Glutamatergic neuron (in vitro differentiated cells): ENCODE results near the gene MS4A4A. TPM values are rescaled to one million over a fixed set of nuclear protein-coding genes. Genes with fewer than 3 reads are reported as not detected.

ENCODE experiments used
- DNase-seq: peaks from one replicate; pipeline ENCODE4 v3.0.0; 2022
- H3K27ac Mint-ChIP-seq: one replicate; pipeline ENCODE4 v1.8.0; 2020; ENCODE audit warnings: mild to moderate bottlenecking, mixed read lengths, inconsistent platforms; ENCODE audit not compliant: unreplicated experiment
- H3K27me3 Mint-ChIP-seq: one replicate; pipeline ENCODE4 v1.8.0; 2020; ENCODE audit warnings: mild to moderate bottlenecking, moderate library complexity, mixed read lengths, inconsistent platforms; ENCODE audit not compliant: unreplicated experiment
- H3K36me3 Mint-ChIP-seq: one replicate; pipeline ENCODE4 v1.8.0; 2020; ENCODE audit warnings: mild to moderate bottlenecking, mixed read lengths, inconsistent platforms; ENCODE audit not compliant: unreplicated experiment
- H3K4me1 Mint-ChIP-seq: one replicate; pipeline ENCODE4 v1.8.0; 2020; ENCODE audit warnings: mild to moderate bottlenecking, low read depth, mixed read lengths, inconsistent platforms; ENCODE audit not compliant: unreplicated experiment
- H3K4me3 Mint-ChIP-seq: one replicate; pipeline ENCODE4 v1.8.0; 2020; ENCODE audit warnings: mild to moderate bottlenecking, mixed read lengths, inconsistent platforms; ENCODE audit not compliant: unreplicated experiment
- H3K9me3 Mint-ChIP-seq: one replicate; pipeline ENCODE4 v1.8.0; 2020; ENCODE audit warnings: mild to moderate bottlenecking, moderate library complexity, mixed read lengths, inconsistent platforms; ENCODE audit not compliant: unreplicated experiment
- CTCF ChIP-seq: fragments of 200-600 bp; sonication (generic); IDR thresholded peaks from one replicate; pipeline ENCODE4 v1.5.0; 2021; ENCODE audit not compliant: partially characterized antibody, unreplicated experiment
- total RNA-seq: library from RNA; stranded (reverse); fragmentation: NEBNext Ultra II Directional; extraction: Animal tissue kit (Norgen Biotek cat#: 25700); gene quantifications from one replicate; pipeline ENCODE4 v1.2.1, GENCODE V29; 2021; ENCODE audit not compliant: unreplicated experiment

MS4A4A gene
- total RNA-seq, 1 donor from 2014 or later, result not detected

- Mint-ChIP-seq H3K4me3 (no peak overlapping the region), H3K36me3 (no peaks in the 10 kb centered on the region), H3K27me3 (no peaks in the 10 kb centered on the region), H3K9me3 (no peaks in the 10 kb centered on the region), H3K27ac (no peak overlapping the region), H3K4me1 (no peaks in the 10 kb centered on the region)
- no peak for TF ChIP-seq CTCF
- no peak for DNase-seq
These were observed 30.0 kb downstream of the MS4A4A start for GRCh38 chr11:60310407-60310998.

- Mint-ChIP-seq H3K9me3 (peaks cover 1% of the 10 kb centered on the region), H3K27me3 (no peaks in the 10 kb centered on the region), H3K4me3 (no peak overlapping the region), H3K36me3 (peaks cover 1% of the 10 kb centered on the region), H3K4me1 (no peaks in the 10 kb centered on the region), H3K27ac (no peak overlapping the region)
- TF ChIP-seq CTCF, result no peak
- DNase-seq, result no peak
These were observed 34.3 kb downstream of the MS4A4A start for GRCh38 chr11:60314635-60315321.

GRCh38 chr11:60315871-60316270 is 35.4 kb downstream of the MS4A4A start:
- peaks cover 7% of the 10 kb centered on the region for H3K36me3 Mint-ChIP-seq
- H3K27ac Mint-ChIP-seq, result no peak overlapping the region
- H3K4me3 Mint-ChIP-seq, result no peak overlapping the region
- no peak for TF ChIP-seq CTCF
- H3K27me3 Mint-ChIP-seq, result no peaks in the 10 kb centered on the region
- peaks cover 1% of the 10 kb centered on the region for H3K9me3 Mint-ChIP-seq
- DNase-seq, result no peak
- H3K4me1 Mint-ChIP-seq, result no peaks in the 10 kb centered on the region

- H3K36me3 Mint-ChIP-seq, result peaks cover 7% of the 10 kb centered on the region
- no peak overlapping the region for H3K4me3 Mint-ChIP-seq
- no peak overlapping the region for H3K27ac Mint-ChIP-seq
These were observed 35.9 kb downstream of the MS4A4A start for GRCh38 chr11:60316317-60316716.

More at GRCh38 chr11:60316317-60316716, 35.9 kb downstream of the MS4A4A start:
- Mint-ChIP-seq H3K4me1 (no peaks in the 10 kb centered on the region), H3K27me3 (no peaks in the 10 kb centered on the region), H3K9me3 (peaks cover 1% of the 10 kb centered on the region)
- TF ChIP-seq CTCF, result no peak
- no peak for DNase-seq
